Gastrocnemius medialis (tissue), 4 donors: ENCODE measurements around the gene DHX34. TPM values are rescaled to one million over a fixed set of nuclear protein-coding genes. Genes with fewer than 3 reads are reported as not detected.
"Not testable (repeated sequence)": the region's sequence is repeated elsewhere in the genome, so short reads cannot be mapped to it uniquely, and the experiment has no call there.

Source experiments
- ATAC-seq, 2 donors: fragments of 150-250 bp; one replicate each; pipeline ENCODE4 v1.9.1; 2016
- DNase-seq, 2 donors: peaks; one replicate each; pipeline ENCODE4 v3.0.0-alpha.2; 2019
- H3K27ac ChIP-seq, 4 donors: fragments of 200-600 bp; sonication (generic); 1 replicate in 1 of 4; 2 replicates in 3 of 4; pipeline ENCODE4 v1.5.1; 2016 to 2018; ENCODE audit warnings: mild to moderate bottlenecking in 2 of 4, moderate library complexity in 1 of 4
- H3K27me3 ChIP-seq, 3 donors: fragments of 200-600 bp; sonication (generic) in 2 of 3; 1 replicate in 1 of 3; 2 replicates in 2 of 3; pipeline versions ENCODE4 v1.5.1 to v1.6.0; 2016 to 2019; ENCODE audit warnings: mild to moderate bottlenecking in 1 of 3, moderate library complexity in 1 of 3
- H3K36me3 ChIP-seq, 2 donors: fragments of 200-600 bp; sonication (generic) in 1 of 2; one replicate each; pipeline ENCODE4 v1.5.1; 2017 to 2018
- H3K4me1 ChIP-seq, 2 donors: fragments of 200-600 bp; sonication (generic) in 1 of 2; one replicate each; pipeline ENCODE4 v1.5.1; 2016 to 2017; ENCODE audit warnings: mild to moderate bottlenecking in 2 of 2
- H3K4me3 ChIP-seq, 4 donors: fragments of 200-600 bp; sonication (generic) in 3 of 4; 1 replicate in 1 of 4; 2 replicates in 3 of 4; pipeline ENCODE4 v1.5.1; 2016 to 2019; ENCODE audit warnings: mild to moderate bottlenecking in 2 of 4
- H3K9me3 ChIP-seq, 3 donors: fragments of 200-600 bp; sonication (generic) in 2 of 3; 1 replicate in 1 of 3; 2 replicates in 2 of 3; pipeline ENCODE4 v1.5.1; 2016 to 2019
- POLR2A ChIP-seq, 2 donors: fragments of 450-650 bp; IDR thresholded peaks; one replicate each; pipeline ENCODE4 v1.6.1; 2017; ENCODE audit warnings: antibody characterized with exemption in 2 of 2, mild to moderate bottlenecking in 2 of 2, moderate library complexity in 2 of 2
- in situ Hi-C, 4 donors: fragments of 200-750 bp; cut with MboI; loops; one replicate each; pipeline versions ENCODE4 v1.15.0 to v1.8.0; 2017; ENCODE audit warnings: low sequenced_read_pairs in 4 of 4
- intact Hi-C: fragments of 100-400 bp; cut with DNase I; formaldehyde crosslinking; loops from one replicate; pipeline ENCODE4 v1.15.1; 2023; ENCODE audit warnings: low total_unique reads
- total RNA-seq, 4 donors: library from RNA; depleted of rRNA; stranded (reverse); fragments of >200 nt; gene quantifications; one replicate each; pipeline versions ENCODE4 v1.1.0 to v1.2.3, GENCODE V29; 2016
- TF ChIP-seq, protein P1 (sequence below), 5 experiments: fragments of 450-650 bp in 3 of 5; fragments of 200-600 bp in 2 of 5; sonication (generic) in 2 of 5; IDR thresholded peaks in 4 of 5; conservative IDR thresholded peaks in 1 of 5; 1 replicate in 4 of 5; 2 replicates in 1 of 5; pipeline ENCODE4 v1.5.1; 2016 to 2019; ENCODE audit warnings: antibody characterized with exemption in 5 of 5, mild to moderate bottlenecking in 3 of 5, moderate library complexity in 3 of 5

The DHX34 gene
- total RNA-seq, 4 donors from 2014 or later, result 14.3 to 19.3 (median 14.7) TPM

DNA sequence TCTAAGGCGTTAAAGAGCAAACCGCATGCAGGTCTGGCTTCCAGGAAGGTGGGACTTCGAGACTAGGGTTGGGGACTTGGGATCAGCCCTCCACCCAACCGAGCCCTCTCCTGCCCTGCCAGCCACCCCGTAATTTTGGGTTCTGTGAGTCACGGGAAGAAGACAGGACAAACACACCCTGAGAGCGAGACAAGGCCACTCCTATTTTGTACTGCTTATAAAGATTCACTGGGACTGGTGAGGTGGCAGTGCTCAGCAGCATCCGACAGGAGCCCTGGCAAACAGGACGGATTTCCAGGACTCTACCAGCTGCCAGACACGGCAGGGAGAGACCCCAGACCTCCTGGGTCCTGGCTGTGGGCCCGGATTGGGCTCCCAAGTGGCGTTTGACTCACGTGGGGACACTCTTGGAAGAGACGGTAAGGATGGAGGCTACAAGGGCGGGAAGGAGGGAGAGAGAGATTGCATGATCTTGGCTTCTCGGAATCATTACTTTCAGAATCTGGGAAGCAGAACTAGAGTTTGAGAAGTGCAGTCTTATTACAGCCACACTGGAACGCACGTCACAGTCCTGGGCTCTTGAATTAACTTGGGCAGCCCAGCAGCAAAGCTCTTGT lies 17.1 kb upstream of the DHX34 start, which contains the start of gene C5AR2:
Gene C5AR2 (plus strand): TSS at position 245 of the 617 bp plus-strand sequence. CDS start 8,625 bp downstream, outside the sequence.
- ATAC-seq, result no peak
- intact Hi-C loops, result no loop called here

DNA sequence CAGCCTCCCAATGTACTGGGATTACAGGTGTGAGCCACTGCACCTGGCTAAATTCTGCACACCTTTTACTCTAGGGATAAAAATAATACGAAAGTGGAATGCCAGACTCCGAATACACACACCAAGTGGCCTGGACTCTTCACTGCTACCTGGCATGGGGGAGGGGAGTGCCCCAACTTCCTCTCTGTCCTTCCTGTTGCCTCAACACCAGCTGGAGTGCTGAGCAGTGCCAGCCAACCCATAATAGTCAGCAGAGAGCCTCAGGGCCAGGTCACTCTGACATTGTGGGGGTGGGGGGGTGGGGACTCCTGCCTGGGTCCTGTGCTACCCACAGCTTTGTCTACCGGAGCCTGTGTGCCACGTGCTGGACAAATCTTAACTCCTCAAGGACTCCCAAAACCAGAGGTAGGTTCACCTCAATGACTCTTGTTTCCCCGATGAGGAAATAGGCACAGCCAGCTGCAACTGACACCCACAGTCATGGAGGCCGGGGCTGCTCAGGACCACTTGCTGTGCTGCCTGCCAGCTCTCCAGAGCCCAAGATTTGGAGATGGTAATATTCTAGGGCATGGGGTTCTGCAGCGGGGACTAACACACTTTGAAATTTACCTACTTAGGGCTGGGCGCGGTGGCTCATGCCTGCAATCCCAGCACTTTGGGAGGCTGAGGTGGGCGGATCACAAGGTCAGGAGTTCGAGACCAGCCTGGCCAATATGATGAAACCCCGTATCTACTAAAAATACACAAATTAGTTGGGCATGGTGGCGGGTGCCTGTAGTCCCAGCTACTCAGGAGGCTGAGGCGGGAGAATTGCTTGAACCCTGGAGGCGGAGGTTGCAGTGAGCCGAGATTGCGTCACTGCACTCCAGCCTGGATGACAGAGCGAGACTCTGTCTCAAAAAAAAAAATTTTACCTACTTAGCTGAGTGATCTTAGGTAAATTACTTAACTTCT lies 12.1 kb upstream of the DHX34 start:
- H3K27ac ChIP-seq, H3K4me3 ChIP-seq, H3K36me3 ChIP-seq, H3K4me1 ChIP-seq, in situ Hi-C loops, H3K9me3 ChIP-seq, H3K27me3 ChIP-seq, intact Hi-C loops, ATAC-seq: not testable (repeated sequence)
- peak in 1 of 2 donors; percentile 48 for DNase-seq

More for the DNA sequence above, 17.1 kb upstream of the DHX34 start, which contains the start of gene C5AR2:
- Histone ChIP-seq H3K9me3 (no peaks in the 10 kb centered on the region), H3K27ac (no peak within 1 kb of the TSS), H3K4me3 (no peak within 1 kb of the TSS), H3K4me1 (no peaks in the 10 kb centered on the region), H3K36me3 (no peaks in the 10 kb centered on the region), H3K27me3 (peaks cover 0 to 4% (median 2%) of the 10 kb centered on the region in 3 donors)
- in situ Hi-C loops, result no loop called here
- no peak for TF ChIP-seq POLR2A (IDR thresholded peaks at IDR 0.05)
- TF ChIP-seq, protein P1, sequence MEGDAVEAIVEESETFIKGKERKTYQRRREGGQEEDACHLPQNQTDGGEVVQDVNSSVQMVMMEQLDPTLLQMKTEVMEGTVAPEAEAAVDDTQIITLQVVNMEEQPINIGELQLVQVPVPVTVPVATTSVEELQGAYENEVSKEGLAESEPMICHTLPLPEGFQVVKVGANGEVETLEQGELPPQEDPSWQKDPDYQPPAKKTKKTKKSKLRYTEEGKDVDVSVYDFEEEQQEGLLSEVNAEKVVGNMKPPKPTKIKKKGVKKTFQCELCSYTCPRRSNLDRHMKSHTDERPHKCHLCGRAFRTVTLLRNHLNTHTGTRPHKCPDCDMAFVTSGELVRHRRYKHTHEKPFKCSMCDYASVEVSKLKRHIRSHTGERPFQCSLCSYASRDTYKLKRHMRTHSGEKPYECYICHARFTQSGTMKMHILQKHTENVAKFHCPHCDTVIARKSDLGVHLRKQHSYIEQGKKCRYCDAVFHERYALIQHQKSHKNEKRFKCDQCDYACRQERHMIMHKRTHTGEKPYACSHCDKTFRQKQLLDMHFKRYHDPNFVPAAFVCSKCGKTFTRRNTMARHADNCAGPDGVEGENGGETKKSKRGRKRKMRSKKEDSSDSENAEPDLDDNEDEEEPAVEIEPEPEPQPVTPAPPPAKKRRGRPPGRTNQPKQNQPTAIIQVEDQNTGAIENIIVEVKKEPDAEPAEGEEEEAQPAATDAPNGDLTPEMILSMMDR (IDR thresholded peaks at IDR 0.05 in 4 of 5, conservative IDR thresholded peaks at IDR 0.05 in 1 of 5), result no peak
- no peak for DNase-seq

DNA sequence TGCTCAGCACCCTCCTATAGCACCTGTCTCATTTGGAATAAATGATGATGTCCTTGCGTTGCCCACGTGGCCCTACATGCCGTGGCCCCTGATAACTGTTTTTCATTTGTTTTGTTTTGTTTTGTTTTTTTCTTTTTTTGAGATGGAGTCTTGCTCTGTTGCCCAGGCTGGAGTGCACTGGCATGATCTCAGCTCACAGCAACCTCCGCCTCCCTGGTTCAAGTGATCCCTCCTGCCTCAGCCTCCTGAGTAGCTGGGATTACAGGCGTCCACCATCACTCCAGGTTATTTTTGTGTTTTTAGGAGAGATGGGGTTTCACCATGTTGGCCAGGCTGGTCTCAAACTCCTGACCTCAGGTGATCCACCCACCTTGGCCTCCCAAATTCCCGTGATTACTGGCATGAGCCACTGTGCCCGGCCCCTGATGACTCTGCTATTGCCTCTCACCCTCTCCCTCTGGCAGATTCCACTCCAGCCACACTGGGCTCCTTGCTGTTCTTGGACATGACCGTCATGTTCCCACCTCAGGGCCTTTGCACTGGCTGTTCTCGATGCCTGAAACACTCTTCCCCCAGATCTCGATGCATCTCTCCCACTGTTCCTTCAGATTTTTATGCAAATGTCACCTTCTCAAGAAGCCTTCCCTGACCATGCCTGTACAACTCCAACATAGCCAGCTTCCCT lies 9.8 kb upstream of the DHX34 start:
- H3K4me1 ChIP-seq, result no peaks in the 10 kb centered on the region
- intact Hi-C loops (no loop called here), in situ Hi-C loops (no loop called here)
- H3K27me3 ChIP-seq, result peaks cover 0 to 2% (median 0%) of the 10 kb centered on the region in 3 donors
- H3K36me3 ChIP-seq, result no peaks in the 10 kb centered on the region
- H3K4me3 ChIP-seq, result no peak overlapping the region
- H3K9me3 ChIP-seq, result no peaks in the 10 kb centered on the region
- ATAC-seq (no peak), DNase-seq (no peak)
- no peak for TF ChIP-seq POLR2A (IDR thresholded peaks at IDR 0.05)
- TF ChIP-seq, protein P1 (IDR thresholded peaks at IDR 0.05 in 4 of 5, conservative IDR thresholded peaks at IDR 0.05 in 1 of 5), result no peak
- no peak overlapping the region for H3K27ac ChIP-seq

DNA sequence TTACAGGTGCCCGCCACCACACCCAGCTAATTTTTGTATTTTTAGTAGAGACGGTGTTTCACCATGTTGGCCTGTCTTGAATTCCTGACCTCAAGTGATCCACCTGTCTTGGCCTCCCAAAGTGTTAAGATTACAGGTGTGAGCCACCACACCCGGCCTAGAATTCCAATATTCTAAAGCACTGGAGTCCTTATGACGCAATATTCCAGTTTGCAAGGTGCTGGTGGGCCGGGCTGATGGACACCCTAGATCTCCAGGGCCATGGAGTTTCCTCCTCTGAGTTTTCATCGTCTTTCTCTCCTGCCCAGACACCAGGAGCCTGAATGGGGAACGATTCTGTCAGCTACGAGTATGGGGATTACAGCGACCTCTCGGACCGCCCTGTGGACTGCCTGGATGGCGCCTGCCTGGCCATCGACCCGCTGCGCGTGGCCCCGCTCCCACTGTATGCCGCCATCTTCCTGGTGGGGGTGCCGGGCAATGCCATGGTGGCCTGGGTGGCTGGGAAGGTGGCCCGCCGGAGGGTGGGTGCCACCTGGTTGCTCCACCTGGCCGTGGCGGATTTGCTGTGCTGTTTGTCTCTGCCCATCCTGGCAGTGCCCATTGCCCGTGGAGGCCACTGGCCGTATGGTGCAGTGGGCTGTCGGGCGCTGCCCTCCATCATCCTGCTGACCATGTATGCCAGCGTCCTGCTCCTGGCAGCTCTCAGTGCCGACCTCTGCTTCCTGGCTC lies 8.5 kb upstream of the DHX34 start:
- no peak for TF ChIP-seq POLR2A (IDR thresholded peaks at IDR 0.05)
- TF ChIP-seq, protein P1 (IDR thresholded peaks at IDR 0.05 in 4 of 5, conservative IDR thresholded peaks at IDR 0.05 in 1 of 5), result no peak
- Histone ChIP-seq H3K4me1 (no peaks in the 10 kb centered on the region), H3K36me3 (no peaks in the 10 kb centered on the region), H3K4me3 (no peak overlapping the region), H3K27ac (no peak overlapping the region), H3K27me3 (peaks cover 0 to 2% (median 0%) of the 10 kb centered on the region in 3 donors), H3K9me3 (no peaks in the 10 kb centered on the region)
- in situ Hi-C loops (no loop called here), intact Hi-C loops (no loop called here)
- ATAC-seq (no peak), DNase-seq (no peak)
